Measurements from ENCODE around the gene UBA7. TPM values are rescaled to one million over a fixed set of nuclear protein-coding genes. Genes with fewer than 3 reads are reported as not detected.

The UBA7 gene
- total RNA-seq, 1 experiment from 2014 or later = 0.85 TPM

GRCh38 chr3:49757197-49757596 lies 56.6 kb downstream of the UBA7 start:
- H2BK20ac ChIP-seq (ENCODE audit: low read depth, low read length, poor library complexity, severe bottlenecking) = no peak overlapping the region
- H3K27me3 ChIP-seq (ENCODE audit: insufficient read depth, low read length) = no peaks in the 10 kb centered on the region; the same call in 1 of the 2 replicates
- no peak overlapping the region for H4K8ac ChIP-seq (replicated peaks; ENCODE audit: insufficient read length, low read depth, low read length)
- H4K20me1 ChIP-seq (ENCODE audit: control insufficient read depth, insufficient read depth, insufficient read length) = no peaks in the 10 kb centered on the region
- Mint-ChIP-seq H3K27me3 (ENCODE audit: low read depth) (no peaks in the 10 kb centered on the region), H3K9me3 (no peaks in the 10 kb centered on the region), H3K4me1 (peaks cover 3 to 11% of the 10 kb centered on the region in 2 experiments), H3K27ac (peak overlapping the region in 1 of 3 experiments; percentile 49; a peak in 1 of 7 replicates), H3K36me3 (ENCODE audit: insufficient read depth in 1 of 3, low read depth in 3 of 3) (peaks cover 0 to 3% (median 0%) of the 10 kb centered on the region in 3 experiments; a peak in 3 of 7 replicates), H3K4me3 (no peak overlapping the region)
- H3K79me1 ChIP-seq (ENCODE audit: insufficient read depth, low read depth, low read length, poor library complexity, severe bottlenecking) = peaks cover 6% of the 10 kb centered on the region
- no peak overlapping the region for H2AK5ac ChIP-seq (ENCODE audit: insufficient read length, low read length)
- H2BK12ac ChIP-seq (ENCODE audit: insufficient read length, low read depth, low read length) = no peak overlapping the region
- no peak overlapping the region for H3K4me2 ChIP-seq (ENCODE audit: insufficient read depth, insufficient read length, low read length)
- H3T11ph ChIP-seq (ENCODE audit: low read length) = no peak overlapping the region
- no peak overlapping the region for H4K5ac ChIP-seq (ENCODE audit: insufficient read length, low read depth, low read length)
- no peak overlapping the region for H2BK15ac ChIP-seq (ENCODE audit: low read depth, low read length)
- H3K4me1 ChIP-seq (ENCODE audit: insufficient read depth, low read length) = no peaks in the 10 kb centered on the region; the same call in 1 of the 2 replicates
- no peak overlapping the region for H3K14ac ChIP-seq (ENCODE audit: insufficient read depth, low read length)
- H3K27ac ChIP-seq (ENCODE audit: insufficient read length, low read depth, low read length) = no peak overlapping the region
- H3K9ac ChIP-seq (ENCODE audit: extremely low read depth, insufficient read length, low read length) = no peak overlapping the region
- no peak overlapping the region for H3K4ac ChIP-seq (ENCODE audit: low read depth, low read length)
- peaks cover 3% of the 10 kb centered on the region; the same call in 1 of the 2 replicates for H3K79me2 ChIP-seq (ENCODE audit: insufficient read depth, low read length)
- no peak for TF ChIP-seq CTCF (conservative IDR thresholded peaks at IDR 0.05)
- H3K56ac ChIP-seq (ENCODE audit: insufficient read length, low read depth, low read length) = no peak overlapping the region
- H3K9me3 ChIP-seq (ENCODE audit: control insufficient read depth, low read depth, low read length) = no peaks in the 10 kb centered on the region
- DNase-seq = no peak
- H3K23me2 ChIP-seq (ENCODE audit: insufficient read length, low read depth, low read length, poor library complexity, severe bottlenecking) = no peaks in the 10 kb centered on the region
- no CpG with 5 or more reads among the region's 2 CpGs for WGBS (ENCODE audit: extremely low coverage, insufficient read length, low lambda C conversion rate)
- no peak overlapping the region for H2BK5ac ChIP-seq (ENCODE audit: insufficient read length, low read length)
- no peak overlapping the region for H4K91ac ChIP-seq (ENCODE audit: insufficient read length, low read depth, low read length)
- no peak overlapping the region for H3K23ac ChIP-seq (ENCODE audit: insufficient read length, low read depth, low read length)
- no peak overlapping the region for H3K18ac ChIP-seq (ENCODE audit: insufficient read length, low read depth, low read length)
- H2AFZ ChIP-seq (ENCODE audit: low read length) = no peak overlapping the region
- H2BK120ac ChIP-seq (ENCODE audit: low read depth, low read length, poor library complexity, severe bottlenecking) = no peak overlapping the region

Measured in H9 (cell line).